Stimulated activated CD4-positive, alpha-beta T cell treated with anti-CD3 and anti-CD28 coated beads, Interleukin-1b, Interleukin-23, amount 100 ng/mL, for 24 hours (primary cell): ENCODE measurements around the gene TMEM101.
A peak's percentile ranks its signal among the peaks of the same experiment; 100 is the strongest.
"Not testable (repeated sequence)": the region's sequence is repeated elsewhere in the genome, so short reads cannot be mapped to it uniquely, and the experiment has no call there.

Experiments used
- DNase-seq, 4 experiments: peaks; one replicate each; pipeline ENCODE4 v3.0.0-alpha.2; 2020; ENCODE audit warnings: low read depth in 4 of 4, low spot score in 1 of 4

Gene TMEM101

DNA sequence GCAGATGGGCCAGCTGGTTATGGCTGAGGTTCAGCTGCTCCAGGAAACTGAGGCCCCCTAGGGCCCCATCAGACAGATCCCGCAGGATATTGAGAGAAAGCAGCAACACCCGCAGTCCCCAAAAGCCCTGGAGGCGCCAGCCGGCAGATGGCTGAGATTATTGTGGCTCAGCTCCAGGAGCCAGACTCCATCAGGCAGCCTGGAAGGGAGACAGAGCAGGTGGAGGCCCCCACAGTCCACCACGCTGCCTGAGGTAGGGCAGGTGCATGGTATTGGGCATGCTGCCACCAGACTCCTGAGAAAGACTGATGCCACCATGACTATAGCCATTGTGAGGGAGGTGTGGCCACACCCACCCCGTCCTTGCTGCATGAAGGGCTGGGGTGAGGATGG is 9.5 kb upstream of the TMEM101 start:
- DNase-seq = no peak

DNA sequence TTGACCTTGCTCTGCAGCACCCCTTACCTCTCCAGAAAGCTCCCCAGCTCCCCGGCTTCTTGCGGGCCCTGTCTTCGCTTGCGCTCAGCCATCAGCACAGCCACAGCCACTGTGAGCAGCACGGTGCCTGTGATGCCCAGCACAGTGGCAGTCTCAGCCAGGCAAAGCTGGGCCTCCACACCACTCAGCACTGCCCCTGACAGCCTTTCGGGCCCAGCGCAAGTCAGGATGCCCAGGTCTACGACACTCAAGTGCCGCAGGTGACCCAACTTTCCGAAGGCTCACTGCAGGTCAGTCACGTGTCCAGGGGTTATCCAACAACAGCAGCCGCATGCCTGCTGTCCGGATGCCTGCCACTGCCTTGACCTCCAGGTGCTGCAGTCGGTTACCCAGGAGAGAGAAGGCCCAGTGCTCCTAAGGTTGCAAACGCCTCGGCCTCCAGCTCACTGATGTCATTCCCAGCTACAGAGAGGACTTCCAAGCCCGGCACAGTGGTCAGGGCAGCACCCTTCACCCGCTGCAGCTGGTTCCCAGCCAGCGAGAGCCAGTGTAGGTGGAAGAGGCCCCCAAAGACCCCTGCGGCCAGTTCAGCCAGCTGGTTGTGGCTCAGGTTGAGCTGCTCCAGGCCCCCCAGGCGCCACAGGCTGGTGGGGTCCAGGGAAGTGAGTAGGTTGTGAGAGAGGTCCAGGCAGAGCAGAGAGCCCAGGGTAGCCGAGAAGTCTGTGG is 8.9 kb upstream of the TMEM101 start:
- DNase-seq = no peak

DNA sequence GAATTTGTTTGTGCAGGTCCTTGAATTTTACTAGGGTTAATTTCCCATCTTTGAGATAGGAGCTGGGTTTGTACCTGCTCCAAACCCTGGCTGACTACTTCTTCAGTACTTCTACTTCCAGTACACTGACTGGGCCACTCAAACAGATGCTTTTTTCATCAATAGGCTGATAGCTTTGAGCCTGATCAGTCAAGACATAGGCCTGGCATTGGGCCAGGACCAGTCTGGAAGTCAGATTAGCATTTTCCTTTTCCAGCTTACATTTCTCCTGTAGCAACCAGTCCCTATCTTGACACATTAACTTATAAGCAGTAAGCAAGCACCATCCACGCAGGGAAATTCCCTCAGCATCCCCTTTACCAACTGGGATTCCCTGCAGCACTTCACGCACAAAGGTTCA is 7.5 kb upstream of the TMEM101 start:
- no peak for DNase-seq

DNA sequence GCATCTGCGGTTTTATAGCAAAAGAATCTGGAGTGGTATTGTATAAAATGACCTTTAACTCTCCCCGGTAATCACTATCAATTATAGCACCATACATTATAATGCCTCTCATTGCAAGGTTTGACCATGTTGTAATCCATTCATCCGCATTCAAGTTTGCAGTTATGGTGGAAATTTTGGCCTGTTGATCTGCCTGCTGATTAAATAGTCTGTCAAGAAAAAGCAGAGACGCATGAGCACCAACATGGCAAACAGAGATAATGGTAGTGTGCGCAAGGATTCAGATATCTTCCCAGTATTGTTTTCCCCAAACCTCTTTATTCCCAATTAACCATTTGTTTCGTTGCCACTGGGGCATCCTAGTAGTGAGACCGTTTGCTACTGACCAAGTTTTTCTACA is 6.5 kb upstream of the TMEM101 start:
- not testable (repeated sequence) for DNase-seq

DNA sequence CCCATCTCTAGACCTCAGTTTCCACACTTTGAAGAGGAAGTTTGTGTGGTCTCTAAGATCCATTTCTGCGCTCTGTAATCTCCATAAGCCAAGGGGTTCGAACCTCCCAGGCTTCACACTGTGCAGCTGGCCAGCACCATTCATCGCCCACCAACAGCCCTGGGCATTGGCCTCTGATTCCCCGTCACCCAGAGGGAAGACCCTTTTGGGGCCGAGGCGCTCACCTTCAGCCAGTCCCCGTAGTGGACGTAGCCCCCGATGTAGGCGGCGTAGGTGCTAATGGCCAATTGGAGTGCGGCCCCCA is 678 bp downstream of the TMEM101 start:
- DNase-seq = no peak

DNA sequence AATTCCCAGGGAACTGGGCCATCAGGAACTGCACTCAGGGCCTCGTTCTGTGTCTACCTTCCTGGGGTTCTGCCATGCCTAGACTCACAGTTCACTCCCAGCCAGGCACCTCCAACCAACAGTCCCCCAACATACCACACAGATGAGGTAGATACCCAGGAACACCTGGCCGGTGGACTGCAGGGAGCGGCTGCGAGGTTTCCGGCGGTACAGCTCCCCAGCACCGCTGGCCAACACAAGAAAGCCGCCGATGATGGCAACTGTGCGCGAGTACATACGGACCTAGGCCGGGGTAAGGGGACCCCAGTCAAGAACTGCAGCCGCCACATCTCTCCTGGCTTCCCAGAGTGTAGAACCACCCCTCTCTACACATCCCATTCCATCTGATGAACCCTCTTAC is 1.9 kb downstream of the TMEM101 start:
- no peak for DNase-seq

DNA sequence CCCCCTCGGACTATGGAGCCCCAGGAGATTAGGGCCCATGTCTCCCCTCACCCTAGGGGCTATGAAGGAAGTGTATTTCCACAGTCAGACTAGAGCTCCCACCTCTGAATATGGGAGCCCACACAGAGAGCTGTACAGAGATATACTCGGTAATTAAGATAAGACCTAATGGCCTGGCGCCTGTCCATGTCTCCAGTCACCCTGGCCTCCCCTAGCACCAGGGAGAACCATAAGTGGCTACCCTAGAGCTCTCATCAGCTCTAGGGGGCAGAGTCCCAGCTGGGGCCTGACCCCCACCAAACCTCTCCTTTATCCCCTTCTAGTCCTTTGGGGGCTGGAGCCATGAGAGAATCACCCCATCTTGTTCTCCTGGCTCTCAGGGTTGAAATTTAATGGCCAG is 2.4 kb downstream of the TMEM101 start:
- DNase-seq = no peak

DNA sequence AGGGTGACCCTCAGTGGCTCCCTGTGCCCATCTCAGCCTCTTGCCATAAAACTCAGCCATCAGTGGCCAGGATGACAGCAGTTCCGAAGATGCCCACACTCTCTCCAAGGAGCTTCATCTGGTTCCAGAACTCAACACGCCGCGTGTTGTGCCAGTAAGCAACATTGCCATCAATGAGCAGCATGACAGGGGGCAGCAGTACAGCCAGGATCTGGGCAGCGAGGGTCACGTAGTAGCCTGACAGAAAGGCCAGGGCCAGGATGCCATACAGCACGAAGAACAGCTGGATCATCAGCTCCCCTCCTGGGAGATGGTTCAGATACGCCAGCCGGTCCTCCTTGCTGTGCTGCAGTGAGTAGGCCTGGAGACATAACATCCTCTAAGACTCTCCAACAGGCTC is 2.9 kb downstream of the TMEM101 start:
- DNase-seq = no peak

DNA sequence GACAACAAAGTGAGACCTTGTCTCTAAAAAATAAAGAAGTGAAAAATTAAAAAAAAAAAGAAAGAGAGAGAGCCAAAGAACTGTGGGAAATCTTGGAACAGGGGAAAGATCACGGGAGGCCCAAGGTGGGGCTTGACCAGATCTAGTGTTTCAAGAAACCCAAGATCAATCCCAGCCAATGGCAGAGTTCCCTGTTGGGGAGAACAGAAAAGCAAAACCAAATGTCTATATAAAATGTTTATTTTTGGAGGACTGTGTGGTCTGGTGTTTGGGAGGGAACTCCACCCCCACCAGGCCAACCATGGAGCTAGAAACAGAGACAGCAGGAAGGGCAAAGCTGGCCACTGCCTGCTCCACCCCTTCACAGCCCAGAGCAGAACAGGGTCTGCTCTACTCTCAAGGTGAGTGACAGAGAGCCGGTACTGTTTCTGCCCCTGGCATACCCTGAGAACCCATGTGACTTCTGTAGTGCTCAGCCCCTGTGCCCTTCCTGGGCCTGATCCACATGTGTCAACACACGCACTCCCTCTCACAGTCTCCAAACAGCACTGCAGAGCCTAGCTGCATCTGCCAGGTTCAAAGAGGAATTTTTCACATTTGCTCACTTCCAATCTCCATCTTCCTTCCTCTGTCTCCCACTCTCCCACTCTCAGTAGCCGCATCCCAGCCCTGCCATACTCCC is 3.7 kb downstream of the TMEM101 start:
- DNase-seq = no peak

DNA sequence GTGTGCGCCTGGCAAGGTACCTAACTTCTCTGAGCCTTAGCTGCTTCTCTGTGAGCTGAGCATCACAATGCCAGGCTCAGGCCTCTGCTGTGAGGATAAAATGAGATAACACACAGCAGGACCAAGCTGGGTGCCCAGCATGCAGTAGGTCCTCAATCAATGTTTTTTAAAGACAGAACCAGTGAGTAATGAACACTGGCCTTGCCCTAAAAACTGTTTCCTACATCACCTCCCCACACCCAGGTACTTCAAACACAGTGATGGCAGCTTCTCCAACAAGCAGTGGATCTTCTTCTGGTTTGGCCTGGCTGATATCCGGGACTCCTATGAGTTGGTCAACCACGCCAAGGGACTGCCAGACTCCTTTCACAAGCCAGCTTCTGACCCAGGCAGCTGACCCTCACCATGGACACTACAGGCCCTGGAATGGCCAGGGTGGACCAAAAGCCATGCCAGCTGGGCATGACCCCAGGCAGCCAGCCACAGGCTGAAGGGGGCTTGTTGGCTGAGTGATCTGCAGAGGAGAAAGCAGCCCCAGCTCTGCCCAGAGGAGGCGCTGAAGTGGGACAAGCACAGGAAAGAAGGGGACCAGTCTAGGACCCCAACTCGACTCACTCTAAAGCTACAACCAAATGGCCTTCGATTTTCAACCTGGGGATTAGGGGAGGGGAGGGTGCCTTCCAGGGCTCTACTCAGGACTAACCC is 6.4 kb downstream of the TMEM101 start:
- no peak for DNase-seq

DNA sequence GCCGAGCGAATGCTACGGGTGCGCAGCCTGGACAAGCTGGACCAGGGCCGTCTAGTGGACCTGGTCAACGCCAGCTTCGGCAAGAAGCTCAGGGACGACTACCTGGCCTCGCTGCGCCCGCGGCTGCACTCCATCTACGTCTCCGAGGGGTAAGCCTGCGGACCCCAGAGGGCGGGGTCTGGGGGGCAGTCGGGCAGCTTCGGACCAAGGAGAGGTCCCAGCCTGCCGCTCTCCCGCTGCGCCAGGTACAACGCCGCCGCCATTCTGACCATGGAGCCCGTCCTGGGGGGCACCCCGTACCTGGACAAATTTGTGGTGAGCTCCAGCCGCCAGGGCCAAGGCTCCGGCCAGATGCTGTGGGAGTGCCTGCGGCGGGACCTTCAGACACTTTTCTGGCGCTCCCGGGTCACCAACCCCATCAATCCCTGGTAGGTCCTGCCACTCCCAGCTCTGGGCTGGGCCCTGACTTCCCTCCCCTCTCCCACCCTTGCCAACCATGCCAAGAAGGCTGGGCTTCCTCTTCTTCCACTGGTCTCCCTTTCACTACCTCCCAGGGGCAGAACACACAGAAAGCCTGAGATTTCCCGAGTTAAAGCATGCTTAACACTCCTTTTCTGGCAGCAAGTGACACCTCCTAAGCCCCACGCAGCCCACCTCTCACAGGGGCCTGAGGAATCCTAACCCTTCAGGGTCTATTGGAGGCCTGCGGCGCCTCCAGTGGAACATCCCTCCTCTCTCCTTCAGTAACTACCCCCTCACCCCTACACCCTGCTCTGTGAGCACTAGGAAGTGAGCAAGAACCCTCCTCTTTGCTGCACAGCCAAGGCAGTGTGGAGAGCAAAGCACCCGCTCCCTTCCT is 7.2 kb downstream of the TMEM101 start:
- no peak for DNase-seq

DNA sequence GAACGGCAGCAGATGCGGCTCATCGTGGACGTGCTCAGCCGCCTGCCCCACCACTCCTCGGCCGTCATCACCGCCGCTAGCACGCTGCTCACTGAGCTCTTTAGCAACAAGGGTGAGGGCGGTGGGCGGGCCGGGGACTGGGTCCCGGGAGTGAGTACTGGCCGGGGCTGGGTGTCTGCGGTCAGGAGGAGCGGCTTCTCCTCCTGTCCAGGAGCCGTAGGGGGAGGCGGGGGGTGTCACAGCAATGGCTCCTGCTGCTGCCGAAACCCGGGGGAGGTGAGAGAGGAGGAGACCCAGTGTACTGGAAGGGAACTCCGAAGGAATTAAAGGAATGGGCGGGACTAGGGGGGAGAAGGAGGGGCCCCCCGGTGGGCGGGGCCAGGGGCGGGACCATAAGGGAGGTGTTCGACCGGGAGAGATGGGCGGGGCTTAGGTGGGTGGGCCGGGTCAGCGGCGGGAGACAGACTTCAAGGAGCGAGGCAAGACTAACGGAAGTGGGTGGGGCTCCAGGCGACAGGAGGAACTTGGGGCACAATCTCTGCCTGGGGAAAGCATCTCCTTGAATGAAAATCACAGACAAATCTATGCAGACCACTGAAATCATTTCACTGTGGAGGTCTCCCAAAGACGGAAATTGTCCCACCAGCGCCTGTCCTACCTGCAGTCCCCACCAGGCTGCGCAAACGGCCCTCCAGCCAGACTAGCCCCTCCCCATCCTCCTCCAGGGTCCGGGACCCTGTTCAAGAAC is 8.0 kb downstream of the TMEM101 start:
- DNase-seq = peak; percentile 98 to 100 (median 98)

DNA sequence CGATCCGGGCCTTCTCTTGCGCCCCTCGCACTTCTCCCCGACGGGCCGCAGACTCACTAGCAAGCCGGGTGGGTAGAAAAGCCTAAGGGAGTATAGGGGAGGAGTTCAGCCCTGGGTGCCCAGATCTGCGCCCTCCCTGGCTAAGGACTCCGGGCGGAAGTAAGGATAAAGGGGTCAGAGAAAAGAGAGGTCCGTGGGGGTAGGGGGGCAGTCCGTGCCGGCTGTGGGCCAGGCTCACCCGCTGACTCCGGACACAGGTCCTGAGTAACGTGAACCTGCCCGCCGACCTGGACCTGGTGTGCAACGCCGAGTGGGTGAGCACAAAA is 8.5 kb downstream of the TMEM101 start:
- no peak for DNase-seq

DNA sequence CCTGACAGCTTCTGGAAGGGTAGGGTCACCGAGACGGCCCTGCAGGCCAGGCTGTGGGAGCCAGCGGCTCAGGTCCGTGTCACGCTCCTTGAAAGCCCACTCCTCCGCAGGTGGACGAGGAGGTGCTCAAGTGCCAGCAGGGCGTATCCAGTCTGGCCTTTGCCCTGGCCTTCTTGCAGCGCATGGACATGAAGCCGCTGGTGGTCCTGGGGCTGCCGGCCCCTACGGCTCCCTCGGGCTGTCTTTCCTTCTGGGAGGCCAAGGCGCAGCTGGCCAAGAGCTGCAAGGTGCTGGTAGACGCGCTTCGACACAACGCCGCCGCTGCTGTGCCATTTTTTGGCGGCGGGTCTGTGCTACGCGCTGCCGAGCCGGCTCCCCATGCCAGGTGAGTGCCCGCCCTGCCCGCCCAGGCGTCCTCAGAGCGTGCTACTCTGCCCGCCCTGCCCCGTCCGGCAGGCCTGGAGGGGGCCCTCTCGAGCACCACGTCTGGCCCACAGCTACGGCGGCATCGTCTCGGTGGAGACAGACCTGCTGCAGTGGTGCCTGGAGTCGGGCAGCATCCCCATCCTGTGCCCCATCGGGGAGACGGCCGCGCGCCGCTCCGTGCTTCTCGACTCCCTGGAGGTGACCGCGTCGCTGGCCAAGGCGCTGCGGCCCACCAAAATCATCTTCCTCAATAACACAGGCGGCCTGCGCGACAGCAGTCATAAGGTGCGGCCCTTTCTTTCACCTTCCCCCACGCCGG is 9.1 kb downstream of the TMEM101 start:
- DNase-seq = no peak

DNA sequence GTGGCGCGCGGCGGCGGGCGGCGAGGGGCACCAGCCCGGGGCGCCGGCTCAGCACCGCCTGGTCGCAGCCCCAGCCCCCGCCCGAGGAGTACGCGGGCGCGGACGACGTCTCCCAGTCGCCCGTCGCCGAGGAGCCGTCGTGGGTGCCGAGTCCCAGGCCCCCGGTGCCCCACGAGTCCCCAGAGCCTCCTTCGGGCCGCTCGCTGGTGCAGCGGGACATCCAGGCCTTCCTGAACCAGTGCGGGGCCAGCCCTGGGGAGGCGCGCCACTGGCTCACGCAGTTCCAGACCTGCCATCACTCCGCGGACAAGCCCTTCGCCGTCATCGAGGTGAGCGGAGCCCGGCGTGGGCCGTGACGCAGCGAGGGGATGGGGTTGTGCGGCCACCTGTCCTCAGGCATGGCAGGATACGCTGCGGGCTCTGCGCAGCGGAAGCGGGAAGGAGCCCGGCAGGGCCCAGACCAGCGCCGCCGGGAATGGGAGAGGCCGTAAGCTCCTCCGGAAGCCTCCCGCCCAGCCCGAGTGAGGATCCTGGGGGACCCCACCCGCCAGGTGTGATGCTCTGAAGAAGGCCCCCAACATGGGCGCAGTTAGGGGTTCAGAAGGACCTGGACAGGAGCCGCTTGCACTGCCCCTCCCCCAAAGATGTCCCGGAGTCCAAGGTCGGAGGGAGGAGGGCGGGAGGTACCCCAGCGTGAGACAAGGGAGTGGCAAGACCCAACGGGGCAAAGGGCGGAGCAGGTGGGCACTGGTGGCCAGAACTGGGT is 9.8 kb downstream of the TMEM101 start:
- no peak for DNase-seq

DNA sequence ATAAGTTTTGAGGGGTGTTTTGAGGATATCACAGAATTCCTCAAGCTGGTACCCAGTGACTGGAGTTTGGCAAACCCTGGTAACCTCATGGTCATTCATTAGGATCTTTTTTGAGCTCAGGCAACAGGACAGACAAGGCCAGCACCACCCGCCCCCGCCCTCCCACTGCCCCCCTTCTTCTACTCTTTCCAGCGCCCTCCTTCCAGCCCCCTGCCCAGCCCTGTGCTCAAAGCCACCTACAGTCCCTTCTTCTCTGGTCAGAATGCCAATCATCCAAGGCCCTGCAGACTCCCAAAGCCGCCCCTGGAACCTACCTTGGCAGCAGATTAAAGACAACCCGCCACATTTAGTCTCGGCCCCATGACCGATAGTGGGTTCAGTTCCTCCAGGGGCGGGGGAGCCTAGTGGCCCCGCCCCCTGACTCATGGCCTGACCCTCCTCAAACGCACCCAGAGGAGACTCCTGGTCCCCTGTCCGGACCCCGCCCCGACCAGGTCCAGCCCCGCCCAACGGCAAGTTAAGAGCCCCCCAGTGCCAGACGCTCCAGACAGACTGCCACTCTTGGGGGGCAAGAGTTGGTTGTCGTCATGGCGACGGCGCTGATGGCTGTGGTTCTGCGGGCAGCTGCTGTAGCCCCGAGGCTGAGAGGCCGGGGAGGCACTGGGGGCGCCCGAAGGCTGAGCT is 10.5 kb downstream of the TMEM101 start, which contains the start of gene NAGS:
Gene NAGS, plus strand, starts transcription at position 546 of the 684 bp plus-strand sequence. Its CDS starts 42 bp downstream, at position 588.
- no peak for DNase-seq

DNA sequence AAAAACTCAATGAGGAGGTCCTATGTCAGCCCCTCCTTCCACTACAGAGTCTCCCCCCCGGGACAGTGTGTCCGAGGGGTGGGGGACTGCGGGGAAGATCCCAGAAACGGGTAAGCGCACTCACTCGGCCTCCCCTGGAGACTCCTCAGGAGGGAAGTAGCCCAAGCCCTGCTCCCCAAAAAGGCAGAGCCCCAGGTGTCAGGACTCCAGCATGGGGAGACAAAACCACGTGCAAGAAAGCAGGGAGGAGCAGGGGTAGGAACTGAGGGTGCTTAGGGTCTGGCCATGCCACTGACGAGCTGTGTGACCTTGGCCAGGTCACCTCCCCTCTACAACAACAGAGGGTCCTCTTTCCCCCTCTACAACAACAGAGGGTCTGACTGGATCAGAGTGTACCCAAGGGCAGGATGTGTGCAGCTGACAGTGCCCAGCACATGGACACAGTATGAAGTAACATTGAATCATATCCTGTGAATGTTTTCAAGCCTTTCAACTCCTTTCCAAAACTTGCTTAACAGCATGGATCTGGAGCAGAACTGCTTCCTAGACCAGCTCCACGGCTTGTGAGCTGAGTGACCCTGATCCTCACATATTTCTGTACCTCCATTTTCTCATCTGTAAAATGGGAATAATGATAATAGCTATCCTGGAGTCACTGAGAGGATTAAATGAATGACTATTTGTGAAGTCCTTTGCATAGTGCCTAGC is 12.5 kb downstream of the TMEM101 start:
- no peak for DNase-seq

DNA sequence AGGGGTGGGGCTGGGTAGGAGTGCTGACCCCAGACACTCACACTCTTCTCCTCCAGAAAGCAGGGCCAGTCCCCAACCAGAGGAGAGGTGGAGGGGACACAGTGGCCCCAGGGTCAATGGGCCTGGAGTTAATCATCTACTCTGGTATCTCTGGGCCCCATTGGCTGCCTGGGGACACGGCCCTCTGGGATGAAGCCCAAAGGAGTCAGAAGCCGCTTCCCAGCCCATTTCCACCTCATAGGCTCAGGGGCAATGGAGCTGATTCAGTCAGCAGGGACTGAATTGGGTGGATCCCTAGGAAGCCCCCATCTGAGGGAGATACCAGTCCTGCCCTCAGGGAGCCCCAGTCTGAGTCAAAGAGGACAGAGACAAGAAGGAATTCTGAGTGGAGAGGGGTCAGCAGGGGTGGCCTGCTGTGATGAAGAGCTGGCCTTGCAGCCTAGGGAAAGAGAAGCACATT is 13.3 kb downstream of the TMEM101 start:
- DNase-seq = no peak
